LNCAP (cell line): Measurements from ENCODE around the gene OBP2B.

Source experiments
- TF ChIP-seq, protein P1 (sequence below): fragments of 450-650 bp; IDR thresholded peaks from 2 replicates; pipeline ENCODE4 v1.5.1; 2017; ENCODE audit warnings: mild to moderate bottlenecking

OBP2B gene

DNA sequence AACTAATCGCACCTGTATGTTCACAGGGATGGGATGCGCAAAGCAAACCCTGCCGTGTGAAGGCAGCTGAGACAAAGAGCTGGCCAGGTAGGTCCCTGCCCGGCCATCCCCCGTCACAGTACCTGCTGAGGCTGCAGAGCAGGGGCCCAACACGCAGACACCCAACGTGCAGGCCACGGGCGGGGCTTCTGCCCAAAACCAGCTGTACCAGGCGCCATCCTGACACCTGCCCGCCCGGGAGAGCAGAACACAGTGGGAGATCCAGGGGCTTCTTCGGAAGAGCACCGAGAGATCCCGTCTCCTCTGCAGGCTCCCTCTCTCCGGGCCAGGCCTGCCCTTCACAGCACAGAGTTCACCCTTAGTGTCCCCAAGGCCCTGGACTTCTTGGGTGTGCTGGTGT lies 37.5 kb upstream of the OBP2B start:
- TF ChIP-seq, protein P1, sequence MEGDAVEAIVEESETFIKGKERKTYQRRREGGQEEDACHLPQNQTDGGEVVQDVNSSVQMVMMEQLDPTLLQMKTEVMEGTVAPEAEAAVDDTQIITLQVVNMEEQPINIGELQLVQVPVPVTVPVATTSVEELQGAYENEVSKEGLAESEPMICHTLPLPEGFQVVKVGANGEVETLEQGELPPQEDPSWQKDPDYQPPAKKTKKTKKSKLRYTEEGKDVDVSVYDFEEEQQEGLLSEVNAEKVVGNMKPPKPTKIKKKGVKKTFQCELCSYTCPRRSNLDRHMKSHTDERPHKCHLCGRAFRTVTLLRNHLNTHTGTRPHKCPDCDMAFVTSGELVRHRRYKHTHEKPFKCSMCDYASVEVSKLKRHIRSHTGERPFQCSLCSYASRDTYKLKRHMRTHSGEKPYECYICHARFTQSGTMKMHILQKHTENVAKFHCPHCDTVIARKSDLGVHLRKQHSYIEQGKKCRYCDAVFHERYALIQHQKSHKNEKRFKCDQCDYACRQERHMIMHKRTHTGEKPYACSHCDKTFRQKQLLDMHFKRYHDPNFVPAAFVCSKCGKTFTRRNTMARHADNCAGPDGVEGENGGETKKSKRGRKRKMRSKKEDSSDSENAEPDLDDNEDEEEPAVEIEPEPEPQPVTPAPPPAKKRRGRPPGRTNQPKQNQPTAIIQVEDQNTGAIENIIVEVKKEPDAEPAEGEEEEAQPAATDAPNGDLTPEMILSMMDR, result no peak

DNA sequence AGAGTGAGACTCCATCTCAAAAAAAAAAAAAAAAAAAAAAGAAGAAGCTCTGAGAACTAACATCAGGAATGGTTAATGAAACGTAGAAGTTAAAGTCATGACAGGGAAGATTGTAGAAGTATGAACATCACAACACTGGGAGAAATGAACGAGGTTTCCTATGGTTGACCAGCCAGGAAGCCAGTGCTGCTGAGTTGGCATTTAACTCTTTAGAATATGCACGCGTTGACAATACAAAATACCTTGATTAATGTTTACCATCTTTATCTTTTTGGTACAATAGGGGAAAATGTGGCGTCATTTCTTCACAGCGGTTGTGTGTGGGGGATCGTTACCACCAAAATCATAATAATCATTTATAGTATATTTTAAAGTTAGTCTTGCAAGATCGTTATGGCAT lies 33.9 kb upstream of the OBP2B start:
- TF ChIP-seq, protein P1, result no peak

DNA sequence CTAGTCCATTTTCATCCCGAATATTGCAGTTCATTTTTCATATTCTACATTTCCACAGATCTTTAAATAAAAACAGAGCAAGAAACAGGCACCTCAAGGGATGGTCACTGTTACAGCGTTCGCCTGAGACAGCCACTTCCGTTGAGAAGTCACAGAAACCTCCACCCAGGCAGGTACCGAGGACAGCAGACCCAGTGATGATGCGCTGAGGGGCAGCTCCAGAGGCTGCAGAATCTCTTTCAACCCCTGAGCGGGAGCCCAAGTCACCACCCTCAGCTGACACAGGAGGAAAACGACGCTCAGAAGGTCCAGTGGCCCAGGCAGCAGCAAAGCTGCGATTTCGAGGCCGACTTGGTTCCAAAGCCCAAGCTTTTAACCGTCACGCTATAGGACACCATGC lies 33.2 kb upstream of the OBP2B start:
- TF ChIP-seq, protein P1, result no peak

GRCh38 chr9:133239533-133240090 lies 30.6 kb upstream of the OBP2B start:
- TF ChIP-seq, protein P1, result no peak

GRCh38 chr9:133238851-133239532 lies 29.9 kb upstream of the OBP2B start:
- TF ChIP-seq, protein P1, result peak; percentile 67

DNA sequence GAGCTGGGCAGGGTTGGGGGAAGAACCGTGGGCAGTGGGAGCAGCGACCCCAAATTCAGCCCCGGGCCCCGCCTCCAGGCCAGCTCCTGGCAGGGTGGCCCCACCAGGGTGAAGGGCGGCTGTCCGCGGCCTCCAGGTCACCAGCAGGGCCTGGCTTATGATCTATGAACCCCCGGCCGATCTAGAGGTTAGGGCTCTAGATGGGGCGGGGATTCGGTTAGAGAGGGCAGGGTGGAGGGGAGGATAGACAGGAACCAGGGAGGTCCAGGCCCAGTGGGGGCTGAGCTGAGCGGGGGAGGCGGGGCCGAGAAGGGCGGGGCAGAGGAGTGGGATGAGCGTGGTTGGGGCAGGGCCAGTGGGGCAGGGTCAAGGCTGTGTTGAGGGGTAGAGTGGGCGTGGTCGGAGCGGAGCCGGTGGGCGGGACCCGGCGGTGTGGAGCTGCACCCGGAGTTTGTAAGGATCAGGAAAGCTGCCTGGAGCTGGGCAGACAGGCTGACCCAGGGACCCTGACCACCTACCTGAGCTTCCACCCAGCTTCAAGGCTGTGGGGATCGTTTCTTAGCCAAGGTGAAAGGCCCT lies 29.3 kb upstream of the OBP2B start:
- TF ChIP-seq, protein P1, result no peak

DNA sequence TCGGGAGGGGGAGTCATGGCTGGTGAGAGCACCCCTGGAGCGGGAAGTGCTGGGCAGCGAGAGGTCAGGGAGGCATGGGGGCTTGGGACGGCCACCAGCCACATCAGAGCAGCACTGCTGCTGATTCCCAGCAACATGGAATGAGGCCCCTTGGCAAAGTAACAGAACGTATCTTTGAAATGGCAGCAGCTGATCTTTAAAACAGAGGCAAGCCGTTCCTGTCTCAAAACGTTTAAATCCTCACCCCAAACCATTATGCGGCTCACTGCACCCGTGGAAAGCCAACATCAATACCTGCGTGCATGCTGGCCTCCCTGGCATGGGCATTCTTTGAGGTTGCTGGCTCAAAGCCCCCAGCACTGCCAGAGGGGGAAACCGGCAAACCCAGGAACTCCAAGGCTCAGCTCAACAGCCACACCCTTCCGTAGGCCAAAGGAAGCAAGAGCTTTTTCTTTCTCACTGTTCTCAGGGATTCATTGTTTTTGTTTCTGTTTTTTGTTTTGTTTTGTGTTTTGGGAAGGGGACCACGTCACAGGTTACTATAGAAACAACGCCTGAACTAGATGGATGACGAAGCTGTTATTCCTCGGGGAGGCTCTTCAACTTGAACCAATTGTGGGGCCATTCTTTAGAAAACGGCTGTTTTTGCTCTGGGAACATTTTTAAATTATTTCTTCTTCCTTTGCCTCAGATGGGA lies 28.1 kb upstream of the OBP2B start:
- TF ChIP-seq, protein P1, result no peak
